Activated naive CD4-positive, alpha-beta T cell treated with Interleukin-2 at 50 U/mL for 16 hours (primary cell): ENCODE measurements around the gene LRRC73.
"Not testable (repeated sequence)": the region's sequence is repeated elsewhere in the genome, so short reads cannot be mapped to it uniquely, and the experiment has no call there.

Experiments used
- DNase-seq: peaks from one replicate; pipeline ENCODE4 v3.0.0-alpha.2; 2020

Gene LRRC73

DNA sequence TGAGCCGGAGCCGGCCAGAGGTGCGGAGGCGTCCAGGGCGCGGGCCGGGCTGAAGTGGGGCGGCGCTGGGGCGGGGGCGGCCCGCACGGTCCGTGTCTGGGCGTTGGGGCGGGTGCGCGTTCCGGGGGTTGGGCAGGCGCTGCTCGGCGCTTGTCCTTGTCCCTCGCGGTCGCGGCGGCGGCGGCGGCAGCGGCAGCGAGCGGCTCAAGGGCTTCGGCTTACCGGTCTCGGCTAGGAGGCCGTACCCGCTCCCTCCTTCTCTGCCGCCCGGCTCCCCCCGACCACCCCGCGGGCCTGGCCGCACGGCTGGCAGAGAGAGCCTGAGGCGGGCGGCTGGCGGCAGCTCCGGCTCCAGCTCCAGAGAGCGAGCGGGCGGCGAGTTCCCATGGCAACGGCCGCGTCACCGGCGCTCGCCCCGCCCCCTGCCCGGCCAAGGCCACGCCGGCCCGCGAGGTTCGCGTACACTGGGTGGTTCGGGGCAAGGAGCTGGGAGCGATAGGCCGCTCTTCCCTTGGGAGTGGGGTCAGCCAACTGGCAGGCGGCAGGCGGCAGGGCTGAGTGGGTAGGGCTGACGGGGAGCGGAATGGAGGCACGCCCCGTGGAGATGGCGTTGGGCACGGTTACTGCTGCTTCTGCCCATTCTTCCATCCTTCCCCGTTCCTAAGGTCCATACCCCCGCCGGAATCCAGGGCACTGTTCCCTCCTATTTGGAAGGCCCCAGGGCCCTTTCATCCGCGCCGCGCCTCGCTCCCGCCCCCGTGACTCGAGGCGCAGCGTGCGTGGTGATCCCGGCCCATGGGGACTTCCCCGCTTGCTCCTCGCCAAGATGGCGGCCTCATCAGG is at the start of gene LRRC73:
Gene LRRC73 (minus strand): TSS at position 363 of the 843 bp plus-strand sequence. CDS start 561 bp downstream, outside the sequence.
- peak; percentile 84 for DNase-seq

- no peak for DNase-seq
Observed at GRCh38 chr6:43559328-43559727, 49.2 kb upstream of the LRRC73 start.

GRCh38 chr6:43557620-43558019 is 47.5 kb upstream of the LRRC73 start:
- not testable (repeated sequence) for DNase-seq

- no peak for DNase-seq
Observed at GRCh38 chr6:43547222-43547621, 37.1 kb upstream of the LRRC73 start.

GRCh38 chr6:43544461-43544860 is 34.3 kb upstream of the LRRC73 start:
- DNase-seq, result no peak

DNA sequence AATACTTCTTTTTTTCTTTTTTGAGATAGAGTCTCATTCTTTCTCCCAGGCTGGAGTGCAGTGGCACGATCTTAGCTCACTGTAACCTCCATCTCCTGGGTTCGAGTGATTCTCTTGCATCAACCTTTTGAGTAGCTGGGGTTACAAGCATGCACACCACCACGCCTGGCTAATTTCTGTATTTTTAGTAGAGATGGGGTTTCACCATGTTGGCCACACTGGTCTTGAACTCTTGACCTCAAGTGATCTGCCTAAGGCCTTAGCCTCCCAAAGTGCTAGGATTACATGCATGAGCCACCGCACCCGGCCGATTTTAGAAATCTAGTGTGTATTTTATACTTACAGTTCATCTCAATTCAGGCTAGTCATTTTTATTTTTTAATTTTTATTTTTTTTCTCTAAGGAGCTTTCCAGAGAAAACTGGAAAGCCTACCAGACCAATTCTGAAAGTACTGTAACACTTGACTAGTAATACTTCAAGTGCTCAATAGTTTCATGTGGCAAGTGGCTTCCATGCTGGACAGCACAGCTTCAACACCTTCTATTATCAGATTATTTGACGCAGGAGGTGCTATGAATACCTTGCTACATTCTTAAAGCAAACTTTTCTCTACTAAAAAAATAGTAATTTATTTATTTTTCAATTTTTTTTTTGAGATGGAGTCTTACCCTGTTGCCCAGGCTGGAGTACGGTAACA is 31.8 kb upstream of the LRRC73 start:
- DNase-seq, result no peak

DNA sequence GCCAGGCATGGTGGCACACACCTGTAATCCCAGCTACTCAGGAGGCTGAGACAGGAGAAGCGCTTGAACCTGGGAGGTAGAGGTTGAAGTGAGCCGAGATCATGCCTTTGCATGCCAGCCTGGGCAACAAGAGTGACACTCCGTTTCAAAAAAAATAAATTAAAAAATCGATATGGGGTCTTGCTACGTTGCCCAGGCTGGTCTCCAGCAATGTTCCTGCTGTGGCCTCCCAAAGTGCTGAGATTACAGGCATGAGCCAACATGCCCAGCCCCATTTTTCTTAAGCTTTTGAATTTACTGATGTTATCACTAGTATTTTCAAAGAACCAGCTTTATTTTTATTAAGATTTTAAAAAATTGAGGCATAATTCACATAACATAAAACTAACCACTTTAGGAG is 30.4 kb upstream of the LRRC73 start:
- DNase-seq, result no peak

DNA sequence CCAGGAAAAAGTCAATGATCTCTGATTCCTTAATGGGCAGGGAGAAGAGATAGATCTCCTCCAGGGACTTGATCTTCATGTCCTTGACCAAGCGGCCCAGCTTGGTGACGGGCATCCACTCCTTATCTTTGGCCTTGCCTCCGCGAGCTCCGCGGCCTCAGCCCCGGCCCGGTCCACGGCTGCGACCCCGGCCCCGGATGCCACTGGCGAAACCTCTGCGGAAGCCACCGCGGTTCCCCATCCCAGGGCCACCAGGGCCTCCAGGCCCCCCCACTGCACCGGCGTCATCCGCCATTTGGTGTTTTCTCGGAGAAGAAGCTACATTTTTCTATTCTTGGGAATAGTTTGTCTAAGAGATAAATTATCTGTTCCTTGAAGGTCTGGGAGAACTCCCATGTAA is 29.3 kb upstream of the LRRC73 start:
- DNase-seq, result not testable (repeated sequence)

DNA sequence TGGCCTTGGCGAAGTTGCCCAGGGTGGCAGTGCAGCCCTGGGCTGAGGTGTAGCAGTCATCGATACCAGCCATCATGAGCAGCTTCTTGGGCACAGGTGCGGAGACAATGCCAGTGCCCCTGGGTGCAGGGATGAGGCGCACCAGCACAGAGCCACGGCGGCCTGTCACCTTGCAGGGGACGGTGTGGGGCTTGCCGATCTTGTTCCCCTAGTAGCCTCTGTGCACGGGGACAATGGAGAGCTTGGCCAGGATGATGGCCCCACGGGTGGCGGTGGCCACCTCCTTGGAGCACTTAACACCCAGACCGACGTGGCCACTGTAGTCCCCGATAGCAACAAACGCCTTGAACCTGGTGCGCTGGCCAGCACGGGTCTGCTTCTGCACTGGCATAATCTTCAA is 28.8 kb upstream of the LRRC73 start:
- DNase-seq, result not testable (repeated sequence)

DNA sequence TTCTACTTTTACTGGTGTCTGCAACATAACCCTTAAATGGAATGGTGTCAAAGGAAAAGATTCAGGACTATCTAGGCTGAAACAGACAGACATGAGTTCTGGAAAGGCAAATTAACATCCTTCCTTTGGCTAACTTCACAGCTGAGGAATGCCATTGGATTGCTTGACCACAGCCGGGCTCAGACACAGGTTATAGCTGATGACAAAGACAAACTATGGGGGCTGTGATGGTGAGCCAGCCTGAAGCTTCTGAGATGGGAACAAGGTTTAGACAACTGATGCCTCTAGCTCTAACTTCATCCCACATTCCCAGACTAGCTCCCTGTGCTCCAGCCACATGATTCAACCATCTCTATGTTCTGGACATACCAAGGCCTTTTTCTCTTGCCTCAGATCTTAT is 22.1 kb upstream of the LRRC73 start:
- no peak for DNase-seq

DNA sequence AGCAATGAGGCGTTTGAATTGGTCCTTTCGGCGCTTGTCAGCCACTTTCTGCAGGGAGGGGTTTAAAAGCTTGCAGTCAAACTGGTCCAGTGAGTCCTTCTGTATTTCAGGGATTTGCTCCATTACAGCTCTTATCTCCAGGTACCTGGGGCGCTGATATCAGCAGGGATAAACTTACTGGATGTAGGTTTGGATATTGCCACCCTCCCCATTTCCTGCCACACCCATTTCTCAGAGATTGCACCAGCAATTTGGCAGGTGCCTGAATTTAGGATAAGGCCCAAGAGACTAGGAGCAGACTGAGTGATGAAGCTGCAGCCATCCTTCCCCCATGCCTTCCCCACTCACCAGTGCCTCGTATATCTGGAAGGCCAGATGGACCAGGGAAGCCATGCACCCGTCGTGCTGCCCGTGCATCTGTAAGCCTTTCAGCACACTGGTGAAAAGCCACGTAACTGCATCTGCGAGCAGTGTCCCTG is 14.4 kb upstream of the LRRC73 start:
- DNase-seq, result no peak

- DNase-seq, result no peak
Observed at GRCh38 chr6:43523284-43523683, 13.1 kb upstream of the LRRC73 start.

- DNase-seq, result no peak
Observed at GRCh38 chr6:43522547-43523261, 12.6 kb upstream of the LRRC73 start.

GRCh38 chr6:43521836-43522235 is 11.7 kb upstream of the LRRC73 start:
- no peak for DNase-seq

DNA sequence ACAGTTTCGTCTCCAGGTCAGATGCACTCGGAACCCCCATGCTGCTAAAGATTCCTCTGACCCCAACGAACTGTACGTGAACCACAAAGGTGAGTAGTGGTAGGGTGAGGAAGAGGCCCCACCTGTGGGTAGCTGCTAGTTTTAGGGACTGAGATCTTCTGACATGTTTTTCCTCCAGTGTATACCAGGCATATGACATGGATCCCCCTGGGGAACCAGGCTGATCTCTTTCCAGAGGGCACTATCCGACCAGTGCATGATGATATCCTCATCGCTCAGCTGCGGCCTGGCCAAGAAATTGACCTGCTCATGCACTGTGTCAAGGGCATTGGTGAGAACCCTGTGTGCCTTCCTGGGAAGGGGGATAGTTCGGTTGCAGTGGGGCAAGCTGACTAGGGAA is 10.0 kb upstream of the LRRC73 start:
- no peak for DNase-seq

DNA sequence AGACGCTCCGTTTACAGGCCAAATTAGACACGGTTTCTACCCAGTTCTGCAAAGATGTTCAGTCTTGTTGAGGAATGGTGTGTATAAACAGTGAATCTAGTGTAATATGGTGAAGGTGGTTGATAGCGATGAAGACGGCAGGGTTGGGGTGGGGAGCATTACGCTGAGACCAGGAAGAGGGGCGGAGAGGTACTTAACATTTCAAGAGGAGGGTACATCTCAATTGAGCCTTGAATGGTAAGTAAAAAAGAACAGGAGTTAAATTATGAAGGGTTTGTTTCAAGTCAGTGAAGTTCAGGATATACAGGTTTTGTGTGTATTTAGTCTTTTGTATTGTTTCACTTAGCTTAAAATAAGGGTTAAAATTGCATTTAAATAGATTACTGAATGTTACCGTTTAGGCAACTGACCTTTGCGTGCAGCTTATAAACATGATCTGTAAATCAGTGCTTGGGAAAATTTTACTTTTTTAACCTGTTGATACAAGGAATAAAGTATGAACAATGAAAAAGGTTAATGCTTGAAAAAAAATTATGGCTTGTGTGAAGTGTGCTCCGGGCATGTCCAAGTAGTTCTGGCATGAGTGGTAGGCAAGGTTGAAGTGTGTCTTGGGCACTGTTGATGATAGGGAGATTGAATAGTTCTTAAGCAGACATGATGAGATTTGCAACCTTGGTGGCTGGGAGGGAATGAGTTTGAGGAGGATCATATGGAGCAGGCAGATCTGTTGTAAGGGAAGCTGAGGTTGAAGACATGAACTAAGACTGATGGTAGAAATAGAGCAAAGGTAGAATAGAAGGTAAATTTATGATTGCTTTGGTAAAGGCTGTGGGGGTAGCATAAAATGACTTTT is 7.6 kb upstream of the LRRC73 start:
- no peak for DNase-seq

GRCh38 chr6:43516697-43517504 is 6.8 kb upstream of the LRRC73 start, which contains the start of the genes POLR1C and YIPF3:
TSS of gene POLR1C (plus strand) at chr6:43517089. CDS start at chr6:43517110, 21 bp downstream.
TSS of gene YIPF3 (minus strand) at chr6:43516926. CDS start at chr6:43516807, 119 bp downstream.
- DNase-seq, result peak; percentile 97

DNA sequence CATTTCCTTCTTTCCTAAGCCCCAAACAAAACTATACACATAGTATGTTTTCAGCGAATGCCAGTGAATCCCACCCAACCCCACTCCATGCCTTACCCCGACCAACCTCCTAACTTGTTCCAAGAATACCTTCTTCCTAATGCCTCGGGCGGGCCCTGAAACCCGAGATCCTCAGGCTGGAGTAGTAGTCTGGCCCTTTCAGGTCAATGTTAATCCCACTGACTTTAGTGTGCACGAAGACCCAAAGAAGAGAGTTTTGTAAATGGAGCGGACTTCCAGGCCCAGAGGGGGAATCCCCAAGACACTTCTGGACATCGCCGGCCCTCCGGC is 6.2 kb upstream of the LRRC73 start:
- DNase-seq, result no peak

DNA sequence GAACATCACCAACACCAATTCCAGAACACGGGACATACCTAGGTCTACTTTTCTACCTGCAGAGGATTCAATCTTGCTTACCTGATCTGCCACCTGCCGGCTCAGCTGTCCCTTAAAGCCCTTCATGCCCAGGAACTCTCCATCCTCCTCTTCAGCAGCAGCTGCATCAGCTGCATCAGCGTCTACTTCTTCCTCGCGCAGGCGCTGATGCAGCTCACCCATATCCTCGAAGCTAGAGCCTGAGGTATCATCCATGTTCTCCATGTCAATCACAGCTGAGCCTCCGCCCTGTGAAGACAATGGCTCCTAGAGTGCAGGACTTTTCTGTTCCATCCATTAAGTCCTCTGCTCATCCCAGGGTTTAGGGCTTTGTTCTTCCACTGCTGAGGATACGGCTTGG is 5.7 kb upstream of the LRRC73 start:
- DNase-seq, result no peak

- no peak for DNase-seq
Observed at GRCh38 chr6:43511824-43512415, 1.8 kb upstream of the LRRC73 start.

- DNase-seq, result no peak
Observed at GRCh38 chr6:43510827-43511163, 649 bp upstream of the LRRC73 start.
